Endothelial cell of umbilical vein (primary cell): Measurements from ENCODE around the gene NMNAT3. TPM values are rescaled to one million over a fixed set of nuclear protein-coding genes. Genes with fewer than 3 reads are reported as not detected.

Experiments
- BruUV-seq: library from RNA; stranded (reverse); fragments of 400-500 nt; replicated peaks from 2 replicates; lab custom pipeline; 2021; lab: Mats Ljungman, UMichigan
- CTCF ChIA-PET: fragments of 300-600, 350-600 bp; sonication (Branson Sonifier 250); formaldehyde crosslinking; loops from one replicate; lab custom pipeline; 2021; ENCODE audit warnings: antibody characterized with exemption, inconsistent platforms; lab: Charles Lee
- POLR2A ChIA-PET: fragments of 300-600, 350-600 bp; sonication (Branson Sonifier 250); formaldehyde crosslinking; loops from one replicate; lab custom pipeline; 2021; ENCODE audit warnings: antibody characterized with exemption, inconsistent platforms; lab: Charles Lee
- DNase-seq: peaks from one replicate; pipeline ENCODE4 v3.0.0-alpha.2; 2011; ENCODE audit warnings: low read depth, low spot score
- FAIRE-seq: peaks from 2 replicates; lab custom pipeline; 2011; peaks lifted over from hg19 to GRCh38; lab: Jason Lieb, UNC
- H2AFZ ChIP-seq: 2 replicates; pipeline ENCODE4 v1.6.0; 2012; ENCODE audit warnings: low read depth, low read length, control low read depth, inconsistent platforms
- H3K27ac ChIP-seq: 2 replicates; pipeline ENCODE4 v1.5.1; 2011; ENCODE audit warnings: low read depth, mild to moderate bottlenecking, control low read depth, low read length, moderate library complexity; ENCODE audit not compliant: insufficient read depth
- H3K27me3 ChIP-seq, 2 experiments: 2 replicates each; pipeline versions ENCODE4 v1.6.0 to v1.6.1; 2011; ENCODE audit warnings: low read length in 2 of 2, mixed read lengths in 1 of 2; ENCODE audit not compliant: control insufficient read depth in 2 of 2, insufficient read depth in 2 of 2
- H3K36me3 ChIP-seq, 2 experiments: 2 replicates in 1 of 2; 3 replicates in 1 of 2; pipeline ENCODE4 v1.5.1; 2011; ENCODE audit warnings: low read length in 2 of 2, mild to moderate bottlenecking in 1 of 2, moderate library complexity in 1 of 2; ENCODE audit not compliant: control insufficient read depth in 2 of 2, insufficient read depth in 2 of 2; ENCODE audit errors: extremely low read depth in 1 of 2
- H3K4me1 ChIP-seq: 3 replicates; pipeline ENCODE4 v1.5.1; 2011; ENCODE audit warnings: mild to moderate bottlenecking, low read length; ENCODE audit not compliant: control insufficient read depth, insufficient read depth; ENCODE audit errors: extremely low read depth
- H3K4me2 ChIP-seq: 2 replicates; pipeline ENCODE4 v1.6.1; 2011; ENCODE audit warnings: low read length, control low read depth, mixed read lengths; ENCODE audit not compliant: insufficient read depth
- H3K4me3 ChIP-seq, 3 experiments: fragments of 200-600 bp in 1 of 3; sonication (generic), shearing (Covaris generic) in 1 of 3; replicated peaks in 1 of 3; 2 replicates each; pipeline ENCODE4 v1.5.1; 2011 to 2016; ENCODE audit warnings: control low read depth in 3 of 3, low read length in 3 of 3, mild to moderate bottlenecking in 2 of 3, inconsistent platforms in 1 of 3, low read depth in 1 of 3, moderate library complexity in 1 of 3; ENCODE audit not compliant: insufficient read depth in 1 of 3
- H3K79me2 ChIP-seq: 2 replicates; pipeline ENCODE4 v1.6.0; 2012; ENCODE audit warnings: low read length, inconsistent platforms; ENCODE audit not compliant: control insufficient read depth, insufficient read depth
- H3K9ac ChIP-seq: replicated peaks from 2 replicates; pipeline ENCODE3; 2011; ENCODE audit warnings: low read length, control low read depth; ENCODE audit not compliant: insufficient read depth; ENCODE audit errors: extremely low read depth
- H3K9me1 ChIP-seq: replicated peaks from 3 replicates; pipeline ENCODE4 v1.6.0; 2011; ENCODE audit warnings: mild to moderate bottlenecking, low read length; ENCODE audit not compliant: control insufficient read depth, insufficient read depth; ENCODE audit errors: extremely low read depth
- H3K9me3 ChIP-seq: replicated peaks from 2 replicates; pipeline ENCODE4 v1.5.1; 2012; ENCODE audit warnings: low read length, inconsistent platforms; ENCODE audit not compliant: control insufficient read depth, insufficient read depth
- H4K20me1 ChIP-seq: replicated peaks from 2 replicates; pipeline ENCODE3; 2011; ENCODE audit warnings: mild to moderate bottlenecking, low read length; ENCODE audit not compliant: control insufficient read depth, insufficient read depth; ENCODE audit errors: extremely low read depth
- EZH2 ChIP-seq: IDR thresholded peaks from 2 replicates; pipeline ENCODE4 v1.6.1; 2012; ENCODE audit warnings: borderline replicate concordance, low read depth, mild to moderate bottlenecking, moderate library complexity, low read length, inconsistent platforms; ENCODE audit not compliant: severe bottlenecking
- FOS ChIP-seq: IDR thresholded peaks from 2 replicates; pipeline ENCODE4 v1.6.1; 2011; ENCODE audit warnings: mild to moderate bottlenecking, low read length, moderate library complexity, borderline replicate concordance; ENCODE audit not compliant: insufficient read depth
- GATA2 ChIP-seq: IDR thresholded peaks from 2 replicates; pipeline ENCODE4 v1.7.0; 2011; ENCODE audit warnings: low read depth, mild to moderate bottlenecking, moderate library complexity, mixed read lengths, low read length; ENCODE audit not compliant: insufficient read length, insufficient read depth
- JUN ChIP-seq: IDR thresholded peaks from 2 replicates; pipeline ENCODE4 v1.6.1; 2011; ENCODE audit warnings: borderline replicate concordance, low read depth; ENCODE audit not compliant: insufficient read length, insufficient read depth
- MYC ChIP-seq: IDR thresholded peaks from one replicate; pipeline ENCODE4 v1.6.1; 2011; ENCODE audit warnings: mild to moderate bottlenecking, low read depth, low read length
- POLR2A ChIP-seq: IDR thresholded peaks from 2 replicates; pipeline ENCODE4 v1.6.1; 2012; ENCODE audit warnings: low read depth, mild to moderate bottlenecking, control low read depth, low read length
- POLR2AphosphoS5 ChIP-seq: IDR thresholded peaks from 2 replicates; pipeline ENCODE4 v1.6.1; 2012; ENCODE audit warnings: low read depth, mild to moderate bottlenecking, control low read depth, low read length, moderate library complexity; ENCODE audit not compliant: insufficient read depth
- dilution Hi-C: fragments of 300-500 bp; cut with MboI; formaldehyde crosslinking; loops from one replicate; pipeline ENCODE4 v1.15.0; 2019; ENCODE audit warnings: low sequenced_read_pairs; ENCODE audit not compliant: extremely low pct_ligation_motif_present
- intact Hi-C: fragments of 100-400 bp; cut with micrococcal nuclease; formaldehyde crosslinking; loops from one replicate; pipeline ENCODE4 v1.10.0; 2022
- polyA plus RNA-seq, 4 experiments: library from polyadenylated mRNA; depleted of rRNA in 3 of 4; stranded (reverse) in 3 of 4; unstranded in 1 of 4; fragments of >200 nt; gene quantifications; 2 replicates each; pipeline versions ENCODE4 v1.2.1 to v1.2.3, GENCODE V29; 2011 to 2012; ENCODE audit warnings: missing spikeins in 1 of 4
- total RNA-seq: library from RNA; stranded (reverse); gene quantifications from 2 replicates; pipeline ENCODE4 v1.2.3, GENCODE V29; 2021
- TF ChIP-seq, protein P1 (sequence below), 2 donors: IDR thresholded peaks; 1 replicate in 1 of 2; 2 replicates in 1 of 2; pipeline ENCODE4 v1.5.1; 2011; ENCODE audit warnings: low read length in 2 of 2, mild to moderate bottlenecking in 2 of 2, moderate library complexity in 2 of 2, control low read depth in 1 of 2, inconsistent platforms in 1 of 2, low read depth in 1 of 2; ENCODE audit not compliant: insufficient read depth in 1 of 2; ENCODE audit errors: extremely low read depth in 1 of 2
- TF ChIP-seq, protein P2 (sequence below): IDR thresholded peaks from 2 replicates; pipeline ENCODE4 v1.6.1; 2011; ENCODE audit not compliant: insufficient read depth, insufficient read length

The NMNAT3 gene
- total and polyA plus RNA-seq, 2 donors (not counting 3 experiments of a cell fraction or from before 2014, with no cell fraction given): 0.59 to 0.60 TPM

- ChIA-PET POLR2A (no interaction called here), CTCF (no interaction called here)
- DNase-seq (no peak), FAIRE-seq (no peak)
- Histone ChIP-seq H3K9me3 (no peaks in the 10 kb centered on the region), H4K20me1 (no peaks in the 10 kb centered on the region), H3K79me2 (no peaks in the 10 kb centered on the region), H3K4me1 (no peaks in the 10 kb centered on the region), H3K27ac (no peak overlapping the region), H3K9me1 (no peaks in the 10 kb centered on the region), H3K27me3 (no peaks in the 10 kb centered on the region), H3K4me2 (no peak overlapping the region), H3K36me3 (no peaks in the 10 kb centered on the region), H3K9ac (no peak overlapping the region), H2AFZ (no peak overlapping the region), H3K4me3 (no peak overlapping the region)
- BruUV-seq: no TSS peak
- TF ChIP-seq, protein P1, sequence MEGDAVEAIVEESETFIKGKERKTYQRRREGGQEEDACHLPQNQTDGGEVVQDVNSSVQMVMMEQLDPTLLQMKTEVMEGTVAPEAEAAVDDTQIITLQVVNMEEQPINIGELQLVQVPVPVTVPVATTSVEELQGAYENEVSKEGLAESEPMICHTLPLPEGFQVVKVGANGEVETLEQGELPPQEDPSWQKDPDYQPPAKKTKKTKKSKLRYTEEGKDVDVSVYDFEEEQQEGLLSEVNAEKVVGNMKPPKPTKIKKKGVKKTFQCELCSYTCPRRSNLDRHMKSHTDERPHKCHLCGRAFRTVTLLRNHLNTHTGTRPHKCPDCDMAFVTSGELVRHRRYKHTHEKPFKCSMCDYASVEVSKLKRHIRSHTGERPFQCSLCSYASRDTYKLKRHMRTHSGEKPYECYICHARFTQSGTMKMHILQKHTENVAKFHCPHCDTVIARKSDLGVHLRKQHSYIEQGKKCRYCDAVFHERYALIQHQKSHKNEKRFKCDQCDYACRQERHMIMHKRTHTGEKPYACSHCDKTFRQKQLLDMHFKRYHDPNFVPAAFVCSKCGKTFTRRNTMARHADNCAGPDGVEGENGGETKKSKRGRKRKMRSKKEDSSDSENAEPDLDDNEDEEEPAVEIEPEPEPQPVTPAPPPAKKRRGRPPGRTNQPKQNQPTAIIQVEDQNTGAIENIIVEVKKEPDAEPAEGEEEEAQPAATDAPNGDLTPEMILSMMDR (IDR thresholded peaks at IDR 0.05; ENCODE audit: extremely low read depth in 1 of 2, insufficient read depth in 1 of 2, low read depth in 1 of 2, low read length in 2 of 2): no peak
- no peak for TF ChIP-seq MYC
- no peak for TF ChIP-seq EZH2
- TF ChIP-seq GATA2: no peak
- no peak for TF ChIP-seq POLR2AphosphoS5
- TF ChIP-seq FOS: no peak
- no peak for TF ChIP-seq JUN
- TF ChIP-seq POLR2A: no peak
- TF ChIP-seq, protein P2, sequence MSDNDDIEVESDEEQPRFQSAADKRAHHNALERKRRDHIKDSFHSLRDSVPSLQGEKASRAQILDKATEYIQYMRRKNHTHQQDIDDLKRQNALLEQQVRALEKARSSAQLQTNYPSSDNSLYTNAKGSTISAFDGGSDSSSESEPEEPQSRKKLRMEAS: no peak
- dilution Hi-C loops (no loop called here), intact Hi-C loops (no loop called here)
Observed at GRCh38 chr3:139646512-139646911, 31.3 kb downstream of the NMNAT3 start.
